Islet of Langerhans (tissue), 1 donor: ENCODE data around the gene PRRT2.
"Not testable (repeated sequence)": the region's sequence is repeated elsewhere in the genome, so short reads cannot be mapped to it uniquely, and the experiment has no call there.

ENCODE experiments used
- FAIRE-seq: peaks from one replicate; lab custom pipeline; 2011; peaks lifted over from hg19 to GRCh38; lab: Jason Lieb, UNC

Gene PRRT2

DNA sequence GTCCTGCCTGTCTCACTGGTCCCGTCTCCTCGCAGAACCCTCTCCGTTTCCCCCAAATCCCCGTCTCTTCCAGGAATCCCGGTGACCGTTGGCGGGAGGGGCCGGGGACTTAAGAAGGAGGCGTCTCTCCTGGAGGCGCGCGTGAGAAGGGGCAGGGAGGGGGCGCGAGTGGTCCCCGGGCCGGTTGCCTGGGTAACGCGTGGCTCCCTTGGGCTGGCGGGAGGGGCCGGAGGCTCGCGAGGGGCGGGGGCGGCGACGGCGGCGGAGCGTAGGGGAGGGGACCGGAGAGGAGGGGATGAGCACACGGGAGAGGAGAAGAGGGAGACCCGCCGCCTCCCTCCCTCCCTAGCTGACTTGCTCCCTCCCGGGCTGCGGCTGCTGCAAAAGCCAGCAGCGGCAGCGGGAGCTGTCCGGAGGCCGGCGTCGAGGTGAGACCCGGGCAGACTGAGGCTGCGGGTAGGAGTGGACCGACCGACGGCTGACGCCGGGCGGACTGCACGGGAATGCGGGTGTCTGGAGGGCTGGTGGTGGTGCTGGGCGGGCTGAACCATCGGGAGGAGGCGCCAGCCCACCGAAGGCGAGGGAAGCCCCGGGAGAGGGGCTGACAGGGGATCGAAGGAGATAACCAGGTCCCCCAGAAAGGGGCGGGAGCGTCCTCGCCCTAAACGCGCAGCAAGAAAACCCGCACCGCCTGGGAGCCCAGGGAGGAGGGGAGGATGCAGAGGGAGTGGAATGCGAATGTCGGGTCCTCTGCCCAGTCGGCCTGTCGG, at the start of gene PRRT2:
PRRT2 (plus strand) TSS at position 298 of the 770 bp plus-strand sequence. CDS start 862 bp downstream, outside the sequence.
- no peak for FAIRE-seq

DNA sequence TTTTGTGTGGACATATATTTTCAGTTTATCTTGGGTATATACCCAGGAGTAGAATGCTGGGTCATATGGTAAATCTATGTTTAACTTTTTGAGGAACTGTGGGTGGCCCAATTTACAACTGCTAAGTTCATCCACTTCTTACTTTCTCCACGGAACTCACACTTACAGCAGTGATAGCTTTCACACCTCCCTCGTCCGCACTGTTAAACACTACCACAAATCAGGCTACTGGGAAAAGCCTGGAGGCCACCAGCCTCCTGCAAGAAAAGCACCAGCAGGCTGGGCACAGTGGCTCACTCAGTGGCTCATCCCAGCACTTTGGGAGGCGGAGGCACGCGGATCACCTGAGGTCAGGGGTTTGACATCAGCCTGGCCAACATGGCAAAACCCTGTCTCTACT, 48.7 kb upstream of the PRRT2 start:
- FAIRE-seq, result no peak

DNA sequence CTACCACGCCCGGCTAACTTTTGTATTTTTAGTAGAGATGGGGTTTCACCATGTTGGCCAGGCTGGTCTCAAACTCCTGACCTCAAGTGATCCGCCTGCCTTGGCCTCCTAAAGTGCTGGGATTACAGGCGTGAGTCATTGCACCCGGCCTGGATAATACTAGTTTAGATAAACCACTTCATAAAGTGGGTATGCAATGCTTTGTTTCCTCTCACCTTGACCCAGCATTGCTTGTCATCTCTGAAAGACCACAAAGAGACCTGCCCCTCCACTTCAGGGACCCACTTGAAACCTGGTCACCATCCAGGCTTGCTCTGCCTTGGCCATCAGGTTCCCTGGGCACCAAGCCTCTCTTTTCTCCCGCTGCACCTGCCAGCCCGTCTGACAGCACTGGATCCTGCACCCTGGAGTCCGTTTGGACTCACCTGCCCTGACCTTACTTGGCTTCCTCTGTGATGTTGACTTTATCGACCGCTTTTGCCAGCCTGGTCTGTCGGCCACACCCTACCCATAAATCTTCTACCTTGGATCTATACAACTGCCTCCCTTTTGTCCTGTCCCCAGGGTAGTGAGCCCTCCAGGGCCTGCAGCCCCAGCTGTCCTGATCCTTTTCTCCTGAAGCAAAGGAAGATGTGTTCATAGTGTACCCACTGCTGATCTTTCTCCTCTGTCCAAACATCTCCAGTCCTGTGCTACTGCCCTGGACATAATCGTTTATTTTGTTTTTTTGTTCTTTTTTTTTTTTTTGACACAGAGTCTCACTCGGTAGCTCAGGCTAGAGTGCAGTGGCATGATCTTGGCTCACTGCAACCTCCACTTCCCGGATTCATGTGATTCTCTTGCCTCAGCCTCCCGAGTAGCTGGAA, 46.6 kb upstream of the PRRT2 start:
- FAIRE-seq, result no peak

DNA sequence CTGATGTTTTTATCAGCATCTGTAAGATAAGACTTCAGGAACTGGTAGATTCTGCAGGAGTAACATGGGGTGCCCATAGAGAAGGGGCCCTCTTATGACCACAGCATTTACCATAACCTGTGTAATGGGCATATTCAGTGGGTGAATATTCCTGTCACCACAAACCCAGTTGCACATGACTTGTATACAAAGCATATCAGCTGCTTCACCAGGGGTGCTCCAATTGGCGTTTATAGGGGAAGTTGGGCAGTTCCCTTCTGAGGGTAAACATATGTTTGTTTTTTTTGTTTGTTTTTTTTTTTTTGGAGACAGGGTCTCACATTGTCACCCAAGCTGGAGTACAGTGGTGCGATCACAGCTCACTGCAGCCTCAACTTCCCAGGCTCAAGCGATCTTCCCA, 45.4 kb upstream of the PRRT2 start:
- FAIRE-seq, result no peak

DNA sequence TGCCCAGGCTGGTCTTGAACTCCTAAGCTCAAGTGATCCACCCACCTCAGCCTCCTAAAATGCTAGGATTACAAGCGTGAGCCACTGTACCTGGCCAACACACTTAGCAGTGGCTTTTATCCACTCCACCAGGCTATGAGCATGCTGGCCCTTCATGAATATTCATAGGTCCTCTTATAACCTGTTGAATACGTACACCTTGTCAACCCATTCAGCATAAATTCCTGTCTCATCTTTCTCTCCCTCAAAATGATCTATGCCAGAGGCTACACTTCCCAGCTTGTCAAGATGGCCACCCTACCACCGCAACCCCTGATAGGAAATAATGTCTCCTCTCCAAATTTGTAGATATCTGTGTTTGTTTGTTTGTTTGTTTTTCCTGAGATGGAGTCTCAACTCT, 44.9 kb upstream of the PRRT2 start:
- no peak for FAIRE-seq

DNA sequence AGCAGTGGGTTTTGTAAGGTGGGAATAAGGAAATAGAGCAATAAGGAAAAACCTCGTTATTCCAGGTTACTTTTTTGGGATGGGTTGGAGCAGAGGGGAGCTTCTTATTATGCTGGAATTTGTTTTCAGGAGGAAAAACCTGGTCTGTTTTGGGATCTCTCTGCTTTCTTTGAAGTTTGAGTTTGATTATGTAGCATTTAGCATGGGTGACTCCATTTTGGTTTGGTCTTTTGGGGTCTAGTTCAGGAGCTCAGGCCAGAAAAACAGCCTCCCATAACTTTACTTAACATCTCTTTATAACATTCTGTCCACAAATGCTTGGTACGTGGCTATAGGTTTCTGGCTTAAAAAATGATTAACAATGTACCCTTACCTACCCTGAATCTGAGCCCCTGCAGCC, 42.5 kb upstream of the PRRT2 start:
- no peak for FAIRE-seq

DNA sequence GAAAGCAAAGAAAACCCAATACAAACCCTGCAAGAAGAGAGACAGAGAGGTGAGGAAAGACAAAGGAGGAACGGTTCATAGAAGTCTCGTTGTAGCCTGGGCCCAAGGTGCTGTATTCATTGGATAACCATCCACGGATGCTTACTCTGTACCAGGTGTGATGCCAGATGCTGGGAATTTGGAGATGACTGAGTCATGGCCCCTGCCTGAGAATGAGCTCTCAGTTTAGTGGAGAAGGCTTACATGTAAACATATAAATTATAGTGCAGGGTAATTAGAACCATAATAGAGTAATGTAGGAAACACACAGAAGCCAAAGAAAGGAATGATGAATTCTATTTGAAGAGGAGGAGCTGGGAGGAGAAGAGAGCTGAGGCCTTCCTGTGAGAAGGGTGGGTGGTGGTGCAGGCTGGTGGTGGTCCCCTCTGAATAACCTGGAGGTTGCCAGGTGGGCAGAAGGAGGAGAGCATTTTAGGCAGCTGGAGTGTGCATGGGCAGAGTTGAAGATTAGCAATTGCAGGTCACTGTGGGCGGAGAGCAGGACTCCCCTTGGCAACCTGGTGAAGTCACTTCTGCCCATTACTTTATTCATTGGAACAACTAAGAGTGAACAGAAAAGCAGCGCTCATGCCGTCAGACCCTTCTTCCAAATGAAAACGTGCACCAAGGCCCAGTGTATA, 41.6 kb upstream of the PRRT2 start:
- no peak for FAIRE-seq

DNA sequence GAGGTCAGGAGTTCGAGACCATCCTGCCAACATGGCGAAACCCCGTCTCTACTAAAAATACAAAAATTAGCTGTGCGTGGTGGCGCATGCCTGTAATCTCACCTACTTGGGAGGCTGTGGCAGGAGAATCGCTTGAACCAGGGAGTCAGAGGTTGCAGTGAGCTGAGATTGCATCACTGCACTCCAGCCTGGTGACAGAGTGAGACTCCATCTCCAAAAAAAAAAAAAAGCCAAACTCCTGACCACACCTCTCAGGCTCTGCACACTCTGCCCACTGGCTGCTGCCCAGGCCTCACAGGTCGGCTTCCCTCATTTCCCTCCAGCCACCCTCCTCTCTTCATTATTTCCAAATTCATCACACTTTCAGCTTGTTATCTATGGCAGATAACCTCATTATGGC, 39.7 kb upstream of the PRRT2 start:
- FAIRE-seq, result not testable (repeated sequence)

DNA sequence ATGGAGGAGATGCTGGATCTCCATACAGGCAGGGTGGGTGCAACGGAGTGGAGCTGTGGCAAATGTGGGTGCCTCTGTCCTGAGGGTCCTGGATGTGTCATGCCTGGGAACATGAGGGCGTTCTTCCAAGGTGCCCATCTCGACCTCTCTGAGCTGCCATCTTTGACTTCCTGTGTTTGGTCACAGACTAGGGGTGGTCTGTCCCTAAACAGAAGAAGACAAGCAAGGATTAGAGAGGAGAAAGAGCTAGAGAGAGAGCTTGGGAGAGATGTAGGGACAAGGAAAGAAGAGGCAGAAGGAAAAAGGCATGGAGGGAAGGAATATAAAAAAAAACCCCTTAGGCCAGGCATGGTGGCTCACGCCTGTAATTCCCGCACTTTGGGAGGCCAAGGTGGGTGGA, 37.3 kb upstream of the PRRT2 start:
- no peak for FAIRE-seq

DNA sequence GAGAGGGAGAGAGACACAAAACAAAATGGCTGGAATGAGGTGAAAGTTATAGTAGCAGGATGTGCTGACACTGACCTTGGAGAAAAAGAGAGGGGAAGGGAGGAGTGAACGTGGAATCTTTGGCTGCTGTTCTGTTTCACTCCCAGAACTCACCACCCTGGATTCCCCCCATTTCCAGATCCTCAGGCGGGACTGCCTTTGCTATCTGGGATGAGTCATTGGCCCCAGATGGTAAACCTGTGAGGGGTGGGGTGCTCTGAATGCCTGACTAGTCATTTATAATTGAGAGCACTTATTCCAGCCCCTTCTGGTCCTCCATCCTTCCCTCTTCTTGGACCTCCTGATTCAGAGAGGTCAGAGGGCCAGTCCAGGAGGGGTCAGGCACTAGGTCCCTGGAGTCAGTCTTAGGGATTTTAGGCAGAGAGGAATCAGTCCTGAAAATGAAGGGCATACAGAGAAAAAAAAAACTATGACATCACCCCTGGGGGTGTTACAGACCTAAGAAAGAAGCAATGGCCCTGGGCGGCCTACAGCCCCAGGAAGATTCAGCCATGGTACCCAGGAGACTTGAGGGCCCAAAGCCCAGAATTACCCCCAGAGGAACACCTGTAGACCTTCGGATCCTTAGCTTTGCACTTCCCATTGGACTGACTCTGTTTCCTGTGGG, 36.1 kb upstream of the PRRT2 start:
- no peak for FAIRE-seq

DNA sequence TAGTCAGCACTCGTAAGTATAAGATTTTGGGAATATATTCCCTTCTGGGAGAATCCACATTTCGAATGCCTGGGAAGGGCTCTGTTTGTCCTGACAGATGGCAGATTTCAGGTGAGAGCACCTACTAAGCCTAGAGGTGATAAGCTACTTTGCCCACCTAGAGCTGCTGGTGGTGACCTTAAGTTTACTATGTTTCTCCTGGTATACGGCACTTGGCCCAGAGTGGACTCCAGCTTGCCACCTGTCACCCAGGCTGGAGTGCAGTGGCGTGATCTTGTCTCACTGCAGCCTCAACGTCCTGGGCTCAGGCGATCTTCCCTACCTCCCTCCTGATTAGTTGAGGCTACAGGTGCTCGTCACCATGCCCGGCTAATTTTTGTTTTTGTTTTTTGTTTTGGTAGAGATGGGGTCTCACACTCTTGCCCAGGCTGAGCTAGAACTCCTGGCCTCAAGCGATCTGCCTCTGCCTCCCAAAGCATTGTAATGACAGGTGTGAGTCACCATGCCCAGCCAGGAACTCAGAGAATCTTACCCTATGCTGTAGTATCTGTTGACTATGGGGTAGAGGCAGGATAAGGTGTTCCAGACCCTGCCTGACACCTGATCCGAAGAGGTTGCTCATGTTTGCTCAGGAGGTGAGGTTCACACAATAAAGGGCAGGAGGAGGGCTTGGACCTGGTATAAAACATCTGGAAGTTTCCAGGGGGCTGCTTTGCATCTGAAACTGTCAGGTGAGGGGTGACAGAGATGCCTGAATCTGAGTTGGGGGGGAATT, 34.2 kb upstream of the PRRT2 start, which contains the start of gene ZG16:
ZG16 (plus strand) TSS at position 681 of the 775 bp plus-strand sequence. CDS start 1,011 bp downstream, outside the sequence.
- no peak for FAIRE-seq

DNA sequence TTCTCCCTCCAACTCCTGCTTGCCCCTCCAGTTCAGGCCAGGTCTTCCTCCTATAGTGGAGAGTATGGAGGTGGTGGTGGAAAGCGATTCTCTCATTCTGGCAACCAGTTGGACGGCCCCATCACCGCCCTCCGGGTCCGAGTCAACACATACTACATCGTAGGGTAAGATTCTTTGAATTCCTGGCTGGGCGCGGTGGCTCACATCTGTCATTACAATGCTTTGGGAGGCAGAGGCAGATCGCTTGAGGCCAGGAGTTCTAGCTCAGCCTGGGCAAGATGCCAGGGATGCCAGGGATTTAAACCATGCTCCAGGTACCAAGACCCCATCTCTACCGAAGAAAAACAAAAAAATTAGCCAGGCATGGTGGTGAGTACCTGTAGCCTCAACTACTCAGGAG, 32.5 kb upstream of the PRRT2 start:
- FAIRE-seq, result no peak

DNA sequence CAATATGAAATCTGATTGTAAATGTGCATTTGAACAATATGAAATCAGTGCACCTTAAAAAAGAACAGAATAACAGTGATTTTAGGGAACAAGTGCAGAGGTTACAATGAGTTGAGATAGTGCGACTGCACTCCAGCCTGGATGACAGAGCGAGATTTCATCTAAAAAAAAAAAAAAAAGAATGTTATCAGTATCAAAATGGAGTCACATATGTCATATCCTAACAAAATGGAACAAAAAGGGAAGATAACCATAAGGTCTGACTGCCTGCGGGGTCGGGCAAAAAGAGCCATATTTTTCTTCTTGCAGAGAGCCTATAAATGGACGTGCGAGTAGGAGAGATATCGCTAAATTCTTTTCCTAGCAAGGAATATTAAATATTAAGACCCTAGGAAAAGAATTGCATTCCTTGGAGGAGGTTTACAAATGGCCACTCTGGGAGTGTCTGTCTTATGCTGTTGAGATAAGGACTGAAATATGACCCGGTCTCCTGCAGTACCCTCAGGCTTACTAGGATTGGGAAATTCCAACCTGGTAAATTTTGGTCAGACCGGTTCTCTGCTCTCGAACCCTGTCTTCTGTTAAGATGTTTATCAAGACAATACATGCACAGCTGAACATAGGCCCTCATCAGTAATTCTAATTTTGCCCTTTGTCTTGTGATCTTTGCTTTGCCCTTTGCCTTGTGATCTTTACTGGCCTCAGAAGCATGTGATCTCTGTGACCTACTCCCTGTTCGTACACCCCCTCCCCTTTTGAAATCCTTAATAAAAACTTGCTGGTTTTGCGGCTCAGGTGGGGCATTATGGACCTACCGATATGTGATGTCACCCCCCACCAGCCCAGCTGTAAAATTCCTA, 28.7 kb upstream of the PRRT2 start:
- not testable (repeated sequence) for FAIRE-seq

DNA sequence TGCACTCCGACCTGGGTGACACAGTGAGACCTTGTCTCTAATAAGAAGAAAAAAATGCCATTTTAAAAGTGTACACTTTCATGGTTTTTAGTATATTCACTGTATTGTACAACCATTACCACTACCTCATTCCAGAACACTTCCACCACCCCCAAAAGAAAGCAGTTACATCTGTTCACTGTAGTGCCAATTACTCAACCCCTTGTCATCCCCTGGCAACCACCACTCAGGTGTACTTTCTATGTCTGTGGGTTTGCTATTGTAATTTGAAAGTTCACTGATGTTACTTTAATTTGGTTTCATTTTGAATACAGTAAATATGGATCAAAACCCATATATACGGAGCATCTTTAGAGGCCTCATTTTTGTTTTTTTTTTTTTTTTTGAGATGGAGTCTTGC, 27.8 kb upstream of the PRRT2 start:
- no peak for FAIRE-seq

DNA sequence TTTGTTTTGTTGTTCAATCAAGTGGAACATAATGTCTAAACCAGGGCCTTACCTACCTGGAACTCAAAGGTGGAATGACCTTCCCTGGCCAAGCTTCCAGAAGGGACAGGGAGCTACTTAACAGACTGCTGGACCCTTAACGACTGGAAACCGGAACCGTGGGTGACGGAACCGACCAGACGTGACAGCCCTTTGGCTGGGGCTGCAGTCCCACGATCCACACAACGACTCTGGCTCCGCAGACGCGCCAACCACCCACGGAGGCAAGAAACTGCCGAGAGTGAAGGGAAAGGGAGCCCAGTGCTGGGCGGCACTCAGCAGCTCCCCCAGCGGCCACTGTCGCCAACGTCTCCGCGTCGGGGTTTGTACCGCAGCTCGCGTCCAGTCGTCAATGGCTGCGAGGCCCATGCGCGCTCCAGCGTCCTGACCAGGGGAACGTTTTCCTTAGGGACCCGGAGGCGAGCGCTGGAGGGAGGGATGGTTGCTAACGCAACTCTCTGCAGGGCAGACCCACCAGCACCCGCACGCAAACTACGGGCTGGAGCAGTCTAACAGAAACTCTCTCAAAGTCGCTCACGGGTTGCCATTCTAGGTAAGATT, 27.0 kb upstream of the PRRT2 start:
- FAIRE-seq, result no peak

DNA sequence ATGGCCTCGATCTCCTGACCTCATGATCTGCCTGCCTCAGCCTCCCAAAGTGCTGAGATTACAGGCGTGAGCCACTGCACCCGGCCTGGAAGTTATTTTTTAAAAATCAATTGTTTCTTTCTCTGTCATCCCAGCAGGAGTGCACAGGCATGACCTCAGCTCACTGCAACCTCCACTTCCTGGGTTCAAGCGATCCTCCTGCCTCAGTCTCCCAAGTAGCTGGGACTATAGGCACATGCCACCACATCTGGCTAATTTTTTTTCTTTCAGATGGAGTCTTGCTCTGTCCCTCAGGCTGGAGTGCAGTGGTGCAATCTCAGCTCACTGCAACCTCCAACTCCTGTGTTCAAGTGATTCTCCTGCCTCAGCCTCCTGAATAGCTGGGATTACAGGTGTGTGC, 24.8 kb upstream of the PRRT2 start:
- FAIRE-seq, result not testable (repeated sequence)

DNA sequence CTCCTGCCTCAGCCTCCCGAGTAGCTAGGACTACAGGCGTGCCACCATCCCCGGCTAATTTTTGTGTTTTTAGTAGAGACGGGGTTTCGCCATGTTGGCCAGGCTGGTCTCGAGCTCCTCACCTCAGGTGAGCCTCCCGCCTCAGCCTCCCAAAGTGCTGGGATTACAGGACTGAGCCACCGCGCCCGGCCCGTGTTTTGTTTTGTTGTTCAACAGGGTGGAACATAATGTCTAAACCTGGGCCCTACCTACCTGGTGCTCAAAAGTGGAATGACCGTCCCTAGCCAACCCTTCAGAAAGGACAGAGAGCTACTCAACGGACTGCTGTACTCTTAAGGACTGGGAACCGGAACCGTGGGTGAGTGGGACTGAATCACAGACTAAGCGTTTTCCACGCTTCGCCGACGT, 22.2 kb upstream of the PRRT2 start:
- FAIRE-seq, result no peak

DNA sequence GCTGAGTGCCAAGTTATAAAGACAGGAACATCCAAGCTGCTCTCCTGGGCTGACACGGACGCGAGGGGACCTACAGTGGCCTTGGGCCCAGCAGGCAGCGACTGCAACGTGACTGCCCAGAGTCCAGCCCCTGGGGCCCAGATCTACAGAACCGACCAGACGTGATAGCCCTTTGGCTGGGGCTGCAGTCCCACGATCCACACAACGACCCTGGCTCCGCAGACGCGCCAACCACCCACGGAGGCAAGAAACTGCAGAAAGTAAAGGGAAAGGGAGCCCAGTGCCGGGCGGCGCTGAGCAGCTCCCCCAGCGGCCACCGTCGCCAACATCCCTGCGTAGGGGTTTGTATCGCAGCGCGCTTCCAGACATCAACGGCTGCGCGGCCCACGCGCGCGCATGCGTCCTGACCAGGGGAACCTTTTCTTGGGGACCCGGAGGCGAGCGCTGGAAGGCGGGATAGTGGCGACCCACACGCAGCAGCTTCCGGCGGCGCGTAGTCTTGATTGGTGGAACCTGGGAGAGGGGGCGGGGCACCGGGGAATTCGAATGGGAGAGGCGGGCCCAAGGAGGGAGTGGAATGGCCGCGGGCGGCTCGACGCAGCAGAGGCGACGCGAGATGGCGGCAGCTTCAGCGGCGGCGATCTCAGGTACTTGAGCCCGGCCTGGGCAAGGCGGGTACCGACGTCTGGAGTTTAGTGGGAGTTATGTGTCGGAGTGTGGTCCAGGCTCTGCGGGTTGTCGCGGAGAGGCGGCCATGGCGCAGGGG, 21.6 kb upstream of the PRRT2 start, which contains the start of gene KIF22:
KIF22 (plus strand) TSS at position 569 of the 766 bp plus-strand sequence; CDS start at position 578, 9 bp downstream.
- no peak for FAIRE-seq
